ENCODE results near the gene CRACR2B.

The CRACR2B gene

GRCh38 chr11:813072-813455 lies 14.7 kb upstream of the CRACR2B start:
- Histone ChIP-seq H2AK5ac (ENCODE audit: low read length) (no peak overlapping the region), H3K4me3 (ENCODE audit: low read length) (no peak overlapping the region), H3K4ac (ENCODE audit: low read depth, low read length) (no peak overlapping the region), H2BK5ac (ENCODE audit: low read length) (no peak overlapping the region), H3K79me1 (ENCODE audit: low read length) (peaks cover 19% of the 10 kb centered on the region), H3K4me1 (ENCODE audit: control insufficient read depth, low read depth, low read length) (peaks cover 3% of the 10 kb centered on the region), H3K4me2 (ENCODE audit: low read length) (no peak overlapping the region), H3K79me2 (ENCODE audit: control insufficient read depth, insufficient read depth, low read length) (peaks cover 33% of the 10 kb centered on the region), H4K8ac (ENCODE audit: low read depth, low read length) (no peak overlapping the region), H3K27ac (ENCODE audit: low read depth, low read length) (no peak overlapping the region), H3K56ac (ENCODE audit: low read length) (no peak overlapping the region), H3K23ac (ENCODE audit: low read length) (no peak overlapping the region), H3K9ac (ENCODE audit: low read length) (no peak overlapping the region), H3K36me3 (ENCODE audit: control insufficient read depth, insufficient read depth, low read length) (peaks cover 19% of the 10 kb centered on the region), H2BK120ac (ENCODE audit: low read depth, low read length) (no peak overlapping the region), H3K18ac (ENCODE audit: low read length) (no peak overlapping the region), H2BK15ac (replicated peaks; ENCODE audit: low read depth) (no peak overlapping the region), H3K27me3 (ENCODE audit: insufficient read depth, low read length, poor library complexity) (no peaks in the 10 kb centered on the region), H4K5ac (ENCODE audit: low read length) (no peak overlapping the region)
- WGBS (ENCODE audit: extremely low coverage, insufficient coverage, low lambda C conversion rate): no CpG with 5 or more reads among the region's 6 CpGs
- DNase-seq: no peak

- H3K4me2 ChIP-seq (ENCODE audit: low read length): no peak overlapping the region
- H2BK120ac ChIP-seq (ENCODE audit: low read depth, low read length): no peak overlapping the region
- no peak overlapping the region for H3K4ac ChIP-seq (ENCODE audit: low read depth, low read length)
- no peak overlapping the region for H3K18ac ChIP-seq (ENCODE audit: low read length)
- no peak overlapping the region for H2BK15ac ChIP-seq (replicated peaks; ENCODE audit: low read depth)
- no peak overlapping the region for H3K9ac ChIP-seq (ENCODE audit: low read length)
- H3K27me3 ChIP-seq (ENCODE audit: insufficient read depth, low read length, poor library complexity): no peaks in the 10 kb centered on the region
- no peak overlapping the region for H3K56ac ChIP-seq (ENCODE audit: low read length)
- no CpG with 5 or more reads among the region's 9 CpGs for WGBS (ENCODE audit: extremely low coverage, insufficient coverage, low lambda C conversion rate)
- H3K4me3 ChIP-seq (ENCODE audit: low read length): no peak overlapping the region
- H3K79me1 ChIP-seq (ENCODE audit: low read length): peaks cover 19% of the 10 kb centered on the region
- H4K8ac ChIP-seq (ENCODE audit: low read depth, low read length): no peak overlapping the region
- H3K79me2 ChIP-seq (ENCODE audit: control insufficient read depth, insufficient read depth, low read length): peaks cover 30% of the 10 kb centered on the region
- no peak overlapping the region for H3K23ac ChIP-seq (ENCODE audit: low read length)
- H3K36me3 ChIP-seq (ENCODE audit: control insufficient read depth, insufficient read depth, low read length): peaks cover 19% of the 10 kb centered on the region
- no peak overlapping the region for H2AK5ac ChIP-seq (ENCODE audit: low read length)
- H4K5ac ChIP-seq (ENCODE audit: low read length): no peak overlapping the region
- H2BK5ac ChIP-seq (ENCODE audit: low read length): no peak overlapping the region
- peaks cover 4% of the 10 kb centered on the region for H3K4me1 ChIP-seq (ENCODE audit: control insufficient read depth, low read depth, low read length)
- H3K27ac ChIP-seq (ENCODE audit: low read depth, low read length): no peak overlapping the region
- DNase-seq: no peak
Observed at GRCh38 chr11:813456-814096, 14.1 kb upstream of the CRACR2B start.

- H3K27ac ChIP-seq (ENCODE audit: low read depth, low read length): no peak overlapping the region
- no CpG with 5 or more reads among the region's 11 CpGs for WGBS (ENCODE audit: extremely low coverage, insufficient coverage, low lambda C conversion rate)
- H2BK15ac ChIP-seq (replicated peaks; ENCODE audit: low read depth): no peak overlapping the region
- no peak overlapping the region for H2BK5ac ChIP-seq (ENCODE audit: low read length)
- no peak overlapping the region for H3K56ac ChIP-seq (ENCODE audit: low read length)
- H2AK5ac ChIP-seq (ENCODE audit: low read length): no peak overlapping the region
- H3K4me1 ChIP-seq (ENCODE audit: control insufficient read depth, low read depth, low read length): peaks cover 6% of the 10 kb centered on the region
- peaks cover 17% of the 10 kb centered on the region for H3K79me1 ChIP-seq (ENCODE audit: low read length)
- H3K4ac ChIP-seq (ENCODE audit: low read depth, low read length): no peak overlapping the region
- no peak overlapping the region for H3K4me2 ChIP-seq (ENCODE audit: low read length)
- H3K36me3 ChIP-seq (ENCODE audit: control insufficient read depth, insufficient read depth, low read length): peaks cover 19% of the 10 kb centered on the region
- no peak overlapping the region for H3K4me3 ChIP-seq (ENCODE audit: low read length)
- H4K5ac ChIP-seq (ENCODE audit: low read length): no peak overlapping the region
- H3K23ac ChIP-seq (ENCODE audit: low read length): no peak overlapping the region
- no peak overlapping the region for H4K8ac ChIP-seq (ENCODE audit: low read depth, low read length)
- peaks cover 15% of the 10 kb centered on the region for H3K79me2 ChIP-seq (ENCODE audit: control insufficient read depth, insufficient read depth, low read length)
- no peak overlapping the region for H2BK120ac ChIP-seq (ENCODE audit: low read depth, low read length)
- no peak overlapping the region for H3K18ac ChIP-seq (ENCODE audit: low read length)
- H3K27me3 ChIP-seq (ENCODE audit: insufficient read depth, low read length, poor library complexity): no peaks in the 10 kb centered on the region
- no peak overlapping the region for H3K9ac ChIP-seq (ENCODE audit: low read length)
- no peak for DNase-seq
Observed at GRCh38 chr11:815675-816432, 11.9 kb upstream of the CRACR2B start.

GRCh38 chr11:816433-816779 lies 11.3 kb upstream of the CRACR2B start:
- Histone ChIP-seq H4K5ac (ENCODE audit: low read length) (no peak overlapping the region), H3K27me3 (ENCODE audit: insufficient read depth, low read length, poor library complexity) (no peaks in the 10 kb centered on the region), H3K79me2 (ENCODE audit: control insufficient read depth, insufficient read depth, low read length) (peaks cover 9% of the 10 kb centered on the region), H3K9ac (ENCODE audit: low read length) (no peak overlapping the region), H4K8ac (ENCODE audit: low read depth, low read length) (no peak overlapping the region), H3K23ac (ENCODE audit: low read length) (no peak overlapping the region), H2BK120ac (ENCODE audit: low read depth, low read length) (no peak overlapping the region), H3K18ac (ENCODE audit: low read length) (no peak overlapping the region), H3K56ac (ENCODE audit: low read length) (no peak overlapping the region), H3K79me1 (ENCODE audit: low read length) (peaks cover 14% of the 10 kb centered on the region), H2BK5ac (ENCODE audit: low read length) (no peak overlapping the region), H3K4ac (ENCODE audit: low read depth, low read length) (no peak overlapping the region), H3K4me2 (ENCODE audit: low read length) (no peak overlapping the region), H2BK15ac (replicated peaks; ENCODE audit: low read depth) (no peak overlapping the region), H2AK5ac (ENCODE audit: low read length) (no peak overlapping the region), H3K36me3 (ENCODE audit: control insufficient read depth, insufficient read depth, low read length) (peaks cover 17% of the 10 kb centered on the region), H3K27ac (ENCODE audit: low read depth, low read length) (no peak overlapping the region), H3K4me3 (ENCODE audit: low read length) (no peak overlapping the region), H3K4me1 (ENCODE audit: control insufficient read depth, low read depth, low read length) (peaks cover 4% of the 10 kb centered on the region)
- DNase-seq: peak; percentile 62
- no CpG with 5 or more reads among the region's 11 CpGs for WGBS (ENCODE audit: extremely low coverage, insufficient coverage, low lambda C conversion rate)

- H2BK15ac ChIP-seq (replicated peaks; ENCODE audit: low read depth): no peak within 1 kb of the TSS
- H3K4me3 ChIP-seq (ENCODE audit: low read length): peak within 1 kb of the TSS; percentile 73
- H3K4me2 ChIP-seq (ENCODE audit: low read length): peak within 1 kb of the TSS; percentile 89
- no peak for DNase-seq
- H3K4me1 ChIP-seq (ENCODE audit: control insufficient read depth, low read depth, low read length): peaks cover 4% of the 10 kb centered on the region
- no peak within 1 kb of the TSS for H4K5ac ChIP-seq (ENCODE audit: low read length)
- peak within 1 kb of the TSS; percentile 51 for H3K18ac ChIP-seq (ENCODE audit: low read length)
- no peak within 1 kb of the TSS for H4K8ac ChIP-seq (ENCODE audit: low read depth, low read length)
- peaks cover 4% of the 10 kb centered on the region for H3K79me1 ChIP-seq (ENCODE audit: low read length)
- no peaks in the 10 kb centered on the region for H3K79me2 ChIP-seq (ENCODE audit: control insufficient read depth, insufficient read depth, low read length)
- WGBS (ENCODE audit: extremely low coverage, insufficient coverage, low lambda C conversion rate): no CpG with 5 or more reads among the region's 20 CpGs
- H3K4ac ChIP-seq (ENCODE audit: low read depth, low read length): peak within 1 kb of the TSS; percentile 65
- peak within 1 kb of the TSS; percentile 14 for H3K27ac ChIP-seq (ENCODE audit: low read depth, low read length)
- H3K27me3 ChIP-seq (ENCODE audit: insufficient read depth, low read length, poor library complexity): no peaks in the 10 kb centered on the region
- peak within 1 kb of the TSS; percentile 86 for H3K9ac ChIP-seq (ENCODE audit: low read length)
- no peak within 1 kb of the TSS for H2BK120ac ChIP-seq (ENCODE audit: low read depth, low read length)
- H3K56ac ChIP-seq (ENCODE audit: low read length): peak within 1 kb of the TSS; percentile 92
- no peaks in the 10 kb centered on the region for H3K36me3 ChIP-seq (ENCODE audit: control insufficient read depth, insufficient read depth, low read length)
- no peak within 1 kb of the TSS for H2AK5ac ChIP-seq (ENCODE audit: low read length)
- no peak within 1 kb of the TSS for H2BK5ac ChIP-seq (ENCODE audit: low read length)
- no peak within 1 kb of the TSS for H3K23ac ChIP-seq (ENCODE audit: low read length)
Observed at GRCh38 chr11:818396-819128, 9.2 kb upstream of the CRACR2B start, which contains the start of gene PNPLA2. PNPLA2 (plus strand) TSS chr11:818914; CDS start chr11:819719, 805 bp downstream.

All from mesendoderm (in vitro differentiated cells).